Central memory CD8-positive, alpha-beta T cell (primary cell): Measurements from ENCODE around the gene ARHGAP26.
A peak's percentile ranks its signal among the peaks of the same experiment; 100 is the strongest.

Experiments used
- ATAC-seq: fragments of 150-1000 bp; cut with Tn5 transposase; replicated peaks from 2 replicates; pipeline ENCODE4 v1.10.0; 2022; ENCODE audit warnings: mild to moderate bottlenecking, moderate FRiP score, moderate number of reproducible peaks; ENCODE audit not compliant: poor library complexity, severe bottlenecking; ENCODE audit errors: extremely low read depth
- DNase-seq, 2 donors: peaks; one replicate each; pipeline ENCODE4 v3.0.0; 2021; ENCODE audit warnings: low spot score in 2 of 2
- H3K27ac Mint-ChIP-seq: one replicate; pipeline ENCODE4 v1.8.0; 2022; ENCODE audit warnings: low read depth, mild to moderate bottlenecking, moderate library complexity, mixed read lengths
- H3K27me3 Mint-ChIP-seq: one replicate; pipeline ENCODE4 v1.8.0; 2022; ENCODE audit warnings: mixed read lengths
- H3K36me3 Mint-ChIP-seq: one replicate; pipeline ENCODE4 v1.8.0; 2022; ENCODE audit warnings: mild to moderate bottlenecking, moderate library complexity, mixed read lengths; ENCODE audit not compliant: insufficient read depth
- H3K4me1 Mint-ChIP-seq: one replicate; pipeline ENCODE4 v1.8.0; 2022; ENCODE audit warnings: mixed read lengths
- H3K4me3 Mint-ChIP-seq: one replicate; pipeline ENCODE4 v1.8.0; 2022; ENCODE audit warnings: mild to moderate bottlenecking, moderate library complexity, mixed read lengths
- H3K9me3 Mint-ChIP-seq: one replicate; pipeline ENCODE4 v1.8.0; 2022; ENCODE audit warnings: mixed read lengths

Gene ARHGAP26

DNA sequence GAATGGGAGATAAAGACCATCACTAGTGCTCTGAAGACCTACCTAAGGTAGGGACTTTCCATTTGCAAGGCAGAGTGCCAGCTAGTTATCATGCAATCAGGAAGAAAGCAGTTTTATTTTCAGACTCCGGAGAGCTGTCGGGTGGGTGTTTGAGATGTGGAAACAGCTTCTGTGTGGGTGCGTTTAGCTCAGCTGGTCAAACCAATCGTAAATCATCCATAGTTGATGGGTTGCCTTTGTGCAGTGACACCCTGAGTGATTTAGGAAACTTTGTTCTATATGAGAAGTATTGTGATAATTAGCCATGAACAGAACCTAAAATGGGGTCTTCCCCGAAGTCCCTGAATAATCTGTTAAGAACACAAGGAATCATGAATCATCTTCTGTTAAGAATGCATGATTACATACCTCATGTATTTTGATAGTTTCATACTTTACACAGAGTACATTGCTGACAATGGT lies 284.3 kb downstream of the ARHGAP26 start:
- no peak for DNase-seq
- H3K27ac Mint-ChIP-seq = peak overlapping the region; percentile 62
- H3K4me1 Mint-ChIP-seq = peaks cover 37% of the 10 kb centered on the region
- no peaks in the 10 kb centered on the region for H3K9me3 Mint-ChIP-seq
- no peaks in the 10 kb centered on the region for H3K27me3 Mint-ChIP-seq
- ATAC-seq = peak; percentile 36
- peaks cover 36% of the 10 kb centered on the region for H3K36me3 Mint-ChIP-seq
- no peak overlapping the region for H3K4me3 Mint-ChIP-seq

GRCh38 chr5:143055596-143056338 lies 285.6 kb downstream of the ARHGAP26 start:
- H3K36me3 Mint-ChIP-seq = peaks cover 37% of the 10 kb centered on the region
- H3K4me1 Mint-ChIP-seq = peaks cover 32% of the 10 kb centered on the region
- peak overlapping the region; percentile 62 for H3K27ac Mint-ChIP-seq
- ATAC-seq (no peak), DNase-seq (no peak)
- no peaks in the 10 kb centered on the region for H3K27me3 Mint-ChIP-seq
- no peak overlapping the region for H3K4me3 Mint-ChIP-seq
- H3K9me3 Mint-ChIP-seq = no peaks in the 10 kb centered on the region

GRCh38 chr5:143056339-143056704 lies 286.1 kb downstream of the ARHGAP26 start:
- ATAC-seq (no peak), DNase-seq (no peak)
- no peak overlapping the region for H3K4me3 Mint-ChIP-seq
- H3K4me1 Mint-ChIP-seq = peaks cover 32% of the 10 kb centered on the region
- H3K36me3 Mint-ChIP-seq = peaks cover 37% of the 10 kb centered on the region
- H3K27ac Mint-ChIP-seq = peak overlapping the region; percentile 62
- no peaks in the 10 kb centered on the region for H3K27me3 Mint-ChIP-seq
- H3K9me3 Mint-ChIP-seq = no peaks in the 10 kb centered on the region

DNA sequence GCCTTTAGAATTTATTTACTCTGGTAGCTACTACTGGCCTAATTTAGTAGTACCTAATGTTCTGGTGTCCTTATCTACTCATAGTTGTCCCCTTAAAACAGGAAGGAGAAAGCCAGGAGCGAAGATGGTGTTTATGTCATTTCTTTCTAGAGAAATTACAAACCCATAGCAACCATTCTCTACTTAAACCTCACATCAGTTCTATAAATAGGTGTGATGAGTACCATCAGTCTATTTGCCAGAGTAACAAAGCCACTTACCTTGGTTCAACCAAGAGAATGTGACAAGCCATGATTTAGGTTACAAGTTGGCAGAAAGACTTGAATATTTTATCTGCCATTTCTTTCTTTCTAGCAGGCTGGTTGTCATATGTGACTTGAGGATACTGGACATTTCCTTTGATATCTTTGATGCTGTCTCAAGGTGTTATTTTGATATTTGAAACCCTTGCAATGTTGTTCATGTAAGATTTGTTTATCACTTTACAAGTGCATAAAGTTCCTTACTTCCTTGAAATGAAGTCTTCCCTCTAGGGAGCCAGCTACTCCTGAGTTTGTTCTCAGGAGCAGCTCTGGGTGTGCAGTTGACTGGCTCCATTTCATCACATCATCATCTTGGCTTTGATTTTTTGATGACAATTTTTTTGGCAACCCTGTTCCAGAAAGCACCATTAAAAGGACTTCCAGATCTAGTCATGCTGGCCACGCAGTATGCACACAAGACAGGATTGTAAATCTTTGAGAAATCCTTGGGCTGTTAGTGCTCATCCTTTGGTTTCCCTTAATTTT lies 286.8 kb downstream of the ARHGAP26 start:
- Mint-ChIP-seq H3K4me3 (no peak overlapping the region), H3K4me1 (peaks cover 32% of the 10 kb centered on the region), H3K36me3 (peaks cover 40% of the 10 kb centered on the region), H3K27me3 (no peaks in the 10 kb centered on the region), H3K27ac (peak overlapping the region; percentile 62), H3K9me3 (no peaks in the 10 kb centered on the region)
- ATAC-seq (no peak), DNase-seq (no peak)

GRCh38 chr5:143057580-143057999 lies 287.4 kb downstream of the ARHGAP26 start:
- Mint-ChIP-seq H3K27me3 (no peaks in the 10 kb centered on the region), H3K4me1 (peaks cover 32% of the 10 kb centered on the region), H3K9me3 (no peaks in the 10 kb centered on the region), H3K36me3 (peaks cover 40% of the 10 kb centered on the region), H3K4me3 (no peak overlapping the region), H3K27ac (no peak overlapping the region)
- ATAC-seq (no peak), DNase-seq (no peak)

- H3K9me3 Mint-ChIP-seq = no peaks in the 10 kb centered on the region
- DNase-seq (no peak), ATAC-seq (no peak)
- no peak overlapping the region for H3K27ac Mint-ChIP-seq
- peaks cover 24% of the 10 kb centered on the region for H3K4me1 Mint-ChIP-seq
- peaks cover 45% of the 10 kb centered on the region for H3K36me3 Mint-ChIP-seq
- no peaks in the 10 kb centered on the region for H3K27me3 Mint-ChIP-seq
- no peak overlapping the region for H3K4me3 Mint-ChIP-seq
Observed at GRCh38 chr5:143059355-143059754, 289.2 kb downstream of the ARHGAP26 start.

GRCh38 chr5:143059976-143060765 lies 290.0 kb downstream of the ARHGAP26 start:
- Mint-ChIP-seq H3K27ac (no peak overlapping the region), H3K36me3 (peaks cover 46% of the 10 kb centered on the region), H3K27me3 (no peaks in the 10 kb centered on the region), H3K9me3 (no peaks in the 10 kb centered on the region), H3K4me1 (peaks cover 16% of the 10 kb centered on the region), H3K4me3 (no peak overlapping the region)
- DNase-seq (no peak), ATAC-seq (no peak)

DNA sequence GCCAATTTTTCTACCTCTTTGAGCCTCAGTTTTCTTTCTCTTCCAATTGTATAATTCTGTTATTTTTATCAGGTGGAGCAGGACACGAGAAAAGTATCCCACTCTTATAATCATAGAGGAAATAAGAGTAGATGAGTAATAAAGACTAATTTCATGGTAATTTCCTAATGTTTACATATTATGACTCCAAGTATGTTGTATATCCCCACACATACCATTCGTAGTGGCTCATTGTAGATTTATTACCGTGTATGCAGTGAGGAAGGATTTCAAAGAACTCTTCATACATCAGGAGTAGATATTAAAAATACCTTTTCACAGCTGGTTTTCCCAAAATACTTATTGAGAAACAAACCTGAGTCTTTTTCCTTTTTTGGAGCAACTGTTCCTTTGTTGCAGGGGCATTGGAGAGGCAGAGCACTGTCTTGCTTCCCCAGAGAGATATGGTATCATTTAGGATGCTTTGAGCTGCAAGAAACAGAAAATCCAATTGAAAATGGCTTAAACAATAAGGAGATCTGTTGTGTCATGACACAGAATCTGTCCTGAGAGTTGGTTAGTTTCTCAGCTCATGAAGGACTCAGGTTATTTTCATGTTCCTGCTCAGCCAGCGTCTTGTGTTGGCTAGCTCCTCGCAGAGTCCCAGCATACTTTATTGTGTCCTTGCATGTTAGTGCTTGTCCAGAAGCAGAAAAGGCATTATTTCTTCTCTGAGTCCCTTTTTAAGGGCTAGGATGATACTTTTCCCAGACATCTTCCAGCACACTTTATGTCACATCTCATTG lies 291.2 kb downstream of the ARHGAP26 start:
- H3K36me3 Mint-ChIP-seq = peaks cover 44% of the 10 kb centered on the region
- no peak for DNase-seq

GRCh38 chr5:143062379-143062778 lies 292.2 kb downstream of the ARHGAP26 start:
- ATAC-seq (no peak), DNase-seq (no peak)
- Mint-ChIP-seq H3K36me3 (peaks cover 44% of the 10 kb centered on the region), H3K27me3 (no peaks in the 10 kb centered on the region), H3K27ac (no peak overlapping the region), H3K9me3 (no peaks in the 10 kb centered on the region), H3K4me3 (no peak overlapping the region), H3K4me1 (peaks cover 10% of the 10 kb centered on the region)

More for the DNA sequence above, 291.2 kb downstream of the ARHGAP26 start:
- H3K9me3 Mint-ChIP-seq = no peaks in the 10 kb centered on the region
- H3K4me3 Mint-ChIP-seq = no peak overlapping the region
- H3K27ac Mint-ChIP-seq = no peak overlapping the region
- no peaks in the 10 kb centered on the region for H3K27me3 Mint-ChIP-seq
- H3K4me1 Mint-ChIP-seq = peaks cover 7% of the 10 kb centered on the region
- ATAC-seq = no peak

DNA sequence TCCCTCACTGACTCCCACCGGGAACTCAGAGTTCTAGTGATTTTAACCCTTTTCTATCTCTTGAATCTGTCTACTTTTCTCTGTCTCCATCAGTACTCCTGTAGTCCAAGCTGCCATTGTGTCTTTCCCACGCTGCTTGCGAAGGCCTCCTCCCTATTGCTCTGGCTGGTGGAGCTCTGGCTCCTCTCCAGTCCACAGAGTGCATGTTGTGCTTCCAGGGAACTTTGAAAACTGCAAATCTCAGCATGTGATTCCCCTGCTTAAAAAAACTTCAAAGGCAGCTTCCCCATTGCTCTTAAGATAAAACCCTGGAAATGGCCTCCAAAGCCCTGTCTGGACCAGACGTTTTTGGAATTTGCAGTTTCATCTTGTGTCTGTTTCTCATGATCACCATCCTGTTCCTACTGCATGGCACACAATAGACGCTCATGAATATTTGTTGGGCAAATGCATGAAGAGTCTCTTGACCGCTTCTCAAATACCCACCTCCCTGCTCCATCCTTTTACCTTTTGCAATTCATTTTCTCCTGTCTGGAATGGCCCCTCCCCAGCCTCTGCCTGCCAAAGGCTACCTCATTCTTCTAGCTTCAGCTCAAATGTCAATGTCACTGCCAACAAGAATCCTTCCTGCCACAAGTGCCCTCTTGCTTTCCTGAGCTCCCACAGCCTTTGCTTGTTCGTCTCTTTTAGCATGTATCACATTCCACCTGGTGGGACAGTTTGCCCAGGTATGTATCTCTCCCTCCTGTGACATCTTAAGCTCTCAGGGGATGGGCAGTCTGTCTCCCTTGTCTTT lies 293.2 kb downstream of the ARHGAP26 start:
- DNase-seq (no peak), ATAC-seq (no peak)
- H3K27me3 Mint-ChIP-seq = no peaks in the 10 kb centered on the region
- peaks cover 11% of the 10 kb centered on the region for H3K4me1 Mint-ChIP-seq
- H3K27ac Mint-ChIP-seq = no peak overlapping the region
- H3K4me3 Mint-ChIP-seq = no peak overlapping the region
- H3K9me3 Mint-ChIP-seq = no peaks in the 10 kb centered on the region
- peaks cover 44% of the 10 kb centered on the region for H3K36me3 Mint-ChIP-seq

- ATAC-seq (no peak), DNase-seq (no peak)
- Mint-ChIP-seq H3K4me1 (peaks cover 11% of the 10 kb centered on the region), H3K9me3 (no peaks in the 10 kb centered on the region), H3K4me3 (no peak overlapping the region), H3K27ac (no peak overlapping the region), H3K27me3 (no peaks in the 10 kb centered on the region), H3K36me3 (peaks cover 42% of the 10 kb centered on the region)
Observed at GRCh38 chr5:143064218-143064641, 294.1 kb downstream of the ARHGAP26 start.
